Stimulated activated CD4-positive, alpha-beta T cell treated with anti-CD3 and anti-CD28 coated beads, Interleukin-2, amount 100 ng/mL, for 24 hours (primary cell): ENCODE measurements around the gene PTMA.
A peak's percentile ranks its signal among the peaks of the same experiment; 100 is the strongest.
"Not testable (repeated sequence)": the region's sequence is repeated elsewhere in the genome, so short reads cannot be mapped to it uniquely, and the experiment has no call there.

Experiments used
- DNase-seq, 2 donors: peaks; one replicate each; pipeline ENCODE4 v3.0.0-alpha.2; 2020

The PTMA gene

DNA sequence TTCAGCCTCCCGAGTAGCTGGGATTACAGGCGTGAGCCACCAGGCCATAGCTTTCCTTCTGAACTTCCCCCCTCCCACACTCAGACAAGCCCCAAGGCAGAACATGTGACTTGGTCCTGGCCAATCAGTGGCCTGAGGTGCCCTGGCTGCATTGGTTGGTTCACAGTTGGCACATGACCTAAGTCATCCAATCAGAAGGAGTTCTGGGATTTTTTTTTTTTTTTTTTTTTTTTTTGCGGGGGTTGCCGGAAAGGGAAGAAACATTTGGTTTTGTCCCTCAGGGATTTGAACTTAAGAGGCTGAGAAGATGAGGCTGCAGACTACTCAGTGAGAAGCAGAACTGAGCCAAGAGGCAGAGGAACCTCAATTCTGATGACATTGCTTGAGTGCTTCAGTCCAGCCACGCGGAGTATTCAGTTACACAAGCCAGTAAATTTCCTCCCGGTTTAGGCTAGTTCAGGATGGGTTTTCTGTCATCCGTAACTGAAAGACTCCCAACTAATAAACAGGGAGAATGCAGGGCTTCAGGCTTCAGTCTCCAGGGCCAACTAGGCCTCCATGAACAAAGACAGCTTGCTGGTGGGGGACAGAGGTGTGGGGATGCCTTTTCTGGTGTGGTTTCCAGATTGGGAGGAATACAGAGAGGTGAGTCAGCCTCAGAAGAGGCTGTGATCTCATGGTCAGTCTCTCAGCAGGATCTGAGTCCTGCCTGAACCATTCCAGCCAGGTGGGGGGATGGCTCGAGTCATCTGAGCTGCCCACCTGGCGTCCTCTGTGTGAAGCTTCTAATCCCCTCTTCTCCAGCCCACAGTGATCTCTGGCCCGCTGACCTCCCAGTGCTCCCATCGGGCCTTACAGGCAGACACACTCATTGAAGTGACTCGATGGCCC lies 9.2 kb downstream of the PTMA start:
- DNase-seq, result peak in 1 of 2 donors; percentile 45

DNA sequence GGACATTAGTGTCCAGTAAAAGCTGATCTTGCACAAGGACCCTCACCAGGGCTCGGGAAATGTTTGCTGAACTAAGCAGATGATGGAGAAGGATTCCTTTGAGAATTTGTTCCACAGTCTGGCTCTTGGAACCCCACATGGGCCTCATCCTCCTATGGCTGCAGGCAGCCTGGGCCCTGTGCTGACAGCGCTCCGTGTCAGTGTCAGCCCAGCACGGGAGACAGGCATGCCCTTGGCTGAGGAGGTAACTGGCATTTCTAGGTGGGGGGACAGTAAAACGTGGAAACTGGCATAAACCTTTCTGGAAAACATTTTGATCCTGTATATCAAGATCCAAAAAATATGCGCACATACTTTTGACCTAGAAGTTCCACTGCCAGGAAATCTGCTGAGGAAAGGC lies 10.5 kb downstream of the PTMA start:
- DNase-seq, result no peak

DNA sequence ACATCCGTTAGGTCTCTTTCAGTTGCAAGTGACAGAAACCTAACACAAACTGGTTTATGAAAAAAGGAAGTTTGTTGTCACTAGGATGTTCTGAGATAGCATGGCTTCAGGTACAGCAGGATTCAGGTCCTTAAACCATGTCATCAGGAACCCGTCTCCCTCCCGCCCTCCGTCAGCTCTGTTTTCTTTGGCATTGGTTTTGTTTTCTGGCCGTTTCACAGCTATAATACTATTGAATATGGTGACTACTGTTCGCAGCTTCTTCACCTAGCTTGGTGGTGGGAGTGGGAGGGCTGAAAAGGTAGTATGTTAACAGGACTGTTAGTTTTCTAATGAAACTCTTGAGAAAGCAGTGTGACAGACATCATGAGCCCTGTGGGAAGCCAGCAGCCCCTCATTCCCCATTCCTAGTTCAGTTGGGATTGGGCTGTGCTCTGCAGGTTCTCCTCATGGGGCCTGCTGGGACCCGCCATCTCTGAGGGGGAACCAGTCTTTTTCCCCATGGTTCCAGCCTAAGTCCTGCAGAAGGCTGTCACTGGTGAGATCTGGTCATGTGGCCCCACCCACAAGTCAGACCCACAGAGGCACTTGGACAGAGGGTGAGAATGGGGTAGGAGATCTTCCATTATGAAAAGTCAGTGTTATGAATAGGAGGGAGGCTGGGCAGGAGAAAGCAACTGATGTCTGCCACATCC lies 12.1 kb downstream of the PTMA start:
- DNase-seq, result no peak

DNA sequence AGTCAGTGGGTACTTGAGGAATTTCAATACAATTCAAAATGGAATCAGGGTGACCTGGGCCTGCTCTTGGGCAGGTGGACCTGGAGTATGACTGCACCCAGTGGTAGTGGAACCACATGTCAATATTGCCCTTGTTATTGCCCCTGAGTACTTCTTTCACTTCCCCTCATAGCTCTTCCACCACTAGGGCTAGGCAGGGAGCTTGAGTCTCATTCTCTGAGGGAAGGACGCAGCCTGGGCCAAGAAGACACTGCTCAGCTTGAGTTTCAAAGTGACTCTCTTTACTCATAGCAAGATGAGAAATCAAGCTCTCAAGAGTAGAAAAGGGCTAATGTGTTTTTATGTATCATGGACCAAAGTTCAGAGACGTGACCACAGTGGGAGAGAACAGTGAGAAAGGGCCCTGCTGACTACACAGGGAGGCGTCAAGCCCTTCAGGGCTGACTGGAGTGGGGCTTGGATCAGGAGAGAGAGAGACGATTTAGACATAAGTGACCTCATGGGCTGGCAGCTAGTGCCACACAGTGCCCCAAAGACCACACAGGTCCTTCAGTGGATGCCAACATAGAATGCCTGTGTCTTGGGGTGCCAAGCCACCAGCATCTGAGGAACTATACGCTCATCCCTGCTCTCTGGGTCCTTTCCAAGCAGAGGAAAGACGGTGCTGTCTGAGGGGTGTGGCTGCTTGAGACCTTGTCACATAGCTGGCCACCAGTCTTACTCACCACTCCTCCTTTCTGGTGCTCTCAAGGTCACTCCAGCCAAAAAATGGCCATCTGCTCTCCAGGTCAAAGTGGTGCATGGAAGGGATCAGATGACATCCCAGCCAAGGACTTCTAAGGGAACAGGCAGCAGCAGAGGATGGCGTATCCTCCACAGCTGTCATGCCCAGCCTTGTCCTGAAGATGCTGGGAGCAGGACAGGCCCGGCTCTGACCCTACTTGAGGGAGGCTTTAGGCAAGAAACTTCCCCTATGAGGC lies 13.0 kb downstream of the PTMA start:
- DNase-seq, result no peak

DNA sequence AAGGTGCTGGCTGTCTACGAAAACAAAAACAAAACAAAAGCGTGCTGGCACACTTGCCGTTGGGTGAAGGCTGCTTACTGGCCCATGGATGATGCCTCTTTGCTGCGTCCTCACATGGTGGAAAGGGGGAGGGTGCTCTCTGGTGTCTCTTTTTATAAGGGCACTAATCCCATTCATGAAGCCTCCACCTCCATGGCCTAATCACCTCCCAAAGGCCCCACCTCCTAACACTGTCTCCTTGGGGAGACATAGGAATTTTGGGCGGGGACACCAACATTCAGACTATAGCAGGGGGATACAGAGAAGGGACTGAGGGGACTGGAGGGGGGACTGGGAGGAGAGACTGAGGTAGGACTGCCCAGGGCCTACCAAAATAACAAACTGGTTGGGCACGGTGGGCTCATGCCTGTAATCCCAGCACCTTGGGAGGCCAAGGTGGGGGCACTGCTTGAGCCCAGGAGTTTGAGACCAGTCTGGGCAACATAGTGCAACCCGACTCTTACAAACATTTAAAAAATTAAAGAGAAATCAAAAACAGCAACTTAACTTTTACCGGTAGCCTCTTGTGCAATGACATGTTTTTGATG lies 14.5 kb downstream of the PTMA start:
- no peak for DNase-seq

DNA sequence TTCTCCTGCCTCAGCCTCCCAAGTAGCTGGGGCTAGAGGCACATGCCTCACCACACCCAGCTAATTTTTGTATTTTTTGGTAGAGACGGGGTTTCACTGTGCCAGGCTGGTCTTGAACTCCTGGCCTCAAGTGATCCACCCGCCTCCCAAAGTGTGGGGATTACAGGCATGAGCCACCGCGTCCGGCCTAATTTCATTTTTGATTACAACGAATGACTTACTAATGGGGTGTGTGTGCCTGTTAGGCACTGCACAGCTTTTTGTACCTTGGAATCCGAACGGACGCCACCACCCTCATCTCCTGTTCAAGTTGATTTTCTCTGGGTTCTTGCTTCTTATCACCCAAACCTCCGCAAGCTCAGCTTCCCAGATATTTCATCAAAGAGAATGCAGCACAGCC lies 17.2 kb downstream of the PTMA start:
- DNase-seq, result no peak

DNA sequence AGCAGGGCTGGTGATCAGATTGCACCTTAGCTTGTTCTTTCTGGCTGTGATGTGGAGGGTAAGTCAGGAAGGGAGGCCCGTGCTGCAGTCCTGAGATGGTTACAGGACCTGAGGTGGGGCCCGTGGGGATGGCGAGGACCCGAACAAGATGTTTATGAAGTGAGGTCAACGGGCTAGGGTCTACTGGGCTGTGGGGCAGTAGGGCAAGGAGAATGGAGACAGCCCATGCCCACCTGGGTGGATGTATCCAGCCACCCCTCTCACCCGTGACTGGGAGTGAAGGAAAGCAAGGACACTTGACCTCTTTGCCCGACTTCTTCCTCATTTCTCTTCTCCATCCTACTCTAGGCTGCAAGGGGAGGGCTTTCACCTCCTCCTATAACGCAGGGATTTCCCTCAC lies 18.0 kb downstream of the PTMA start:
- DNase-seq, result no peak

DNA sequence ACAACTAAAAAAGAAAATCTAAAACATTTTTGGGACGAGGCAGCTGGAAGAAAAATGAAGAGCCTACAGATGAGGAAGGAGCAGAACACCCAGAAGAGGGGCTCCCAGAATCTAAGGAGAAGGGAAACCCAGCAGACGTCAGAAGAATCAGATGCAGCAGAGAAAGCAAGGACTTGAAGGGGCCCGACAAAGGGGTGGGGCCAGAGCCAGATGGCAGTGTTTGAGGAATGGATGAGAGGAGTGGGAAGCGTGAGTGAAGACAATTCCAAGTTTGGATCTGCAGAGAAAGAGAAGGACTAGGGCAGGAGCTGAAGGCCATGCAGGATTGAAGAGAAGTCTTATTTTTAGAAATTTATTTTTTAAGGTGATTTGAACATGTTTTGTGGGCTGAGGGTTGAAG lies 19.3 kb downstream of the PTMA start:
- DNase-seq, result no peak

DNA sequence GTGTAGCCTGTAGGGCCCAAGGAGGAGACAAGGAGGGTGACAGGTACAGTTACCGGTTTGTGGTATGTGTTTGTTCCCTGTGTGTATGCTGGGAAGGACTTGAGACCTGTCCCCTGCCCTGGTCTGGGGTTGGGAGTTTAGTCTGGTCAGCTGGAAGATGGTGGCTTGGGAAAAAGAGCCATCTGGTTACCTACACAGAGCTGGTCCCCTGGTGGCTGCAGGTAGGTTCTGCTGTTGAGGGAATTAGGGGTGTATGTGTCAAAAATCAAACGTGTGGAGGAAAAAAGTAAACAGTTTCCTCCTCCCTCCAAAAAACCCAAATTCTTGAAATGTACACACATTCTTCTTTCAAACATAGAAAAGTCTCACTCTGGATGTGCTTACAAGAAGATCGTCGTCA lies 24.3 kb downstream of the PTMA start:
- no peak for DNase-seq

DNA sequence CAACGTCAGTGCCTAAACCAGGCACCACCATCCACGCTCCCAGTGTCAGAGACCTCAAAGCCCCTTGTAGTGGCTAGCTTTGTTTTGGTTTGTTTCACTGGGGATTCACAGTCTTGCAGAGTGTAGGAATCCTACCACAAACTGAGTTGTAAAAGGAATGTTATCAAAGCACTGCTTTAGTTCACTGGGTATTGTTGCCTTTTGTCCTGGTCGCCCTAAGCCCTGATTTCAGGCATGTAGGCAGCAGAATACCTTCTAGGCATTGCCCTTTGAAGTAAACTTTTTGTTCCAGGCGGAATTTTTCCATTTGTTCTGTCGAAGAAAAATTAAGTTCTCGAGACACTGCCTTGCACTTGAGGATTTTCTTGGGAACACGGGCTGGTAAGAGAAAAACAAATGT lies 29.4 kb downstream of the PTMA start:
- DNase-seq, result no peak

DNA sequence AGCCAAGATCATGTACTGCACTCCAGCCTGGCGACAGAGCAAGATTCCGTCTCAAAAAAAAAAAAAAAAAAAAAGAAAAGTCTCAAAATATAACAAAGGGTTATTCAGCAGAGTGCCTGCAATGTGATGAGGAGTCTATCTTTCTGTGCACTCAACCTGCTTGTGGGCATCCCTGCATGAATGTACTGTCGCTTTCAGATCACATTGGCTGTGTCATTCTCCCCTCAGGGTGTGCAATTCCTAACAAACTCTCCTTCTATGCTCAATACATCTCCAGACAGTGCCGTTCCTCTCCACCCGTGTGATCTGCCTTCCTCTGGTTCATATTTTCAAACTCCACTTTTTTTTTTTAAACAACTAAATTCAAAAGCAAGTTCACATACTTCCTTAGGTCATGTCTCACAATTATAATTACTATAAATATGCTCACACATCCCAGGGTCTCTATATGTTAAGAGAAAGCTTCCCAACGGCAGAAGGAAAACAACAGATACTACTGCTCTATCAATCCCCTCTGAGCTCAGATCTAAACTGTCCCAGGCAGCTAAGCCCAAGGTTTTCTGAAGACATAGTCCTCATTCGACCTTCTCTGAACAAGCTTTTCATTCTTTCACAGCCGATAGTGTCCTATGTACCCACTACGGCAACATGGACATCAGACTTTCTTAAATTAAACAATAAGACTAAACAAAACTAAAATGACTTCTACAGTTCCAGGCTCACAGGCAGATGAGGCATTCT lies 35.2 kb downstream of the PTMA start:
- DNase-seq, result no peak

DNA sequence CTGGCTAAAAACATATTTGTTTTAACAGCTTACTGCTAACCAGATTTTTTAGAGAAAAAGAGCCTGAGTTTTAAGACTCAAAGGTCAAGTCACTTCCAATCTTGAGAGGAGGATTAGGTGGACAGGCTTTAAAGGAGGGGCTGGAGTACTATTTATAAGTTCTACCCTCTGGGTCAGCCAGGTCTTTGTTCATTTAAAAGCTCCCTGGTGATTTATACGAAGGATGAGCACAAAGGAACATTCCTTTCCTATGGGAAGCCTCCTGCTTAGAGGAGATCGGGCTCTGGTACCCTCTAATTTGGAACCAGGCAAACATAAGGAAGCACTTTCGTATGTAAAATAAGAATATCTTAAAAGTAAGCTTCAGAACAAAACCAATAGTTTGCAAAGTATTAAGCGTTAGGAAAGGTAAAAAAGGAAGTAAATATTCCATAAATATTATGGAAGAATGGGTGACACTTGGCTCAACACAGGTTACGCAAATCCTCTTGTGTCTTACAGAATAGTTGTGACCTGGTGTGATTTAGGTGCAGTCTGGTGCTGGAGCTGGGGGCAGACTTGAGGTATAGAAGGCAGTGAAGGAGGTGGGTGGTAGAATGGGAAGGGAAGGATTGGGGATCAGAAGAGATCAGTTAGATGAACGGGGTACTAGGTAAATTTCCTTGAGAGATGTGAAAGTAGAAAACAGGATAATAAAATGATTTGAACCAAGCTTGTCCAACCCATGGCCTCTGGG lies 37.1 kb downstream of the PTMA start:
- no peak for DNase-seq

DNA sequence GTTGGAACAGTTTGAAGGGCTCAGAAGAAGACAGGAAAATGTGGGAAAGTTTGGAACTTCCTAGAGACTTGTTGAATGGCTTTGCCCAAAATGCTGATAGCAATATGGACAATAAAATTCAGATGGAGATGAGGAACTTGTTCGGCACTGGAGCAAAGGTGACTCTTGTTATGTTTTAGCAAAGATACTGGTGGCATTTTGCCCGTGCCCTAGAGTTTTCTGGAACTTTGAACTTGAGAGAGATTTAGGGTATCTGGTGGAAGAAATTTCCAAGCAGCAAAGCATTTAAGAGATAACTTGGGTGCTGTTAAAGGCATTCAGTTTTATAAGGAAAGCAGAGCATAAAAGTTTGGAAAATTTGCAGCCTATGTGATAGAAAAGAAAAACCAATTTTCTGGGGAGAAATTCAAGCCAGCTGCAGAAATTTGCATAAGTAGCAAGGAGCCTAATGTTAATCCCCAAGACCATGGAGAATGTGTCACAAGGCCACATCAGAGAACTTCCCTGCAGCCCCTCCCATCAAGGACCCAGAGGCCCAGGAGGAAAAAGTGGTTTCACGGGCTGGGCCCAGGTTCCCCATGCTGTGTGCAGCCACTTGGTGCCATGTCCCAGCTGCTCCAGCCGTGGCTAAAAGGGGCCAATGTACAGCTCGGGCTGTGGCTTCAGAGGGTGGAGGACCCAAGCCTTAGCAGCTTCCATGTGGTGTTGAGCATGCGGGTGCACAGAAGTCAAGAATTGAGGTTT lies 40.0 kb downstream of the PTMA start:
- DNase-seq, result not testable (repeated sequence)

DNA sequence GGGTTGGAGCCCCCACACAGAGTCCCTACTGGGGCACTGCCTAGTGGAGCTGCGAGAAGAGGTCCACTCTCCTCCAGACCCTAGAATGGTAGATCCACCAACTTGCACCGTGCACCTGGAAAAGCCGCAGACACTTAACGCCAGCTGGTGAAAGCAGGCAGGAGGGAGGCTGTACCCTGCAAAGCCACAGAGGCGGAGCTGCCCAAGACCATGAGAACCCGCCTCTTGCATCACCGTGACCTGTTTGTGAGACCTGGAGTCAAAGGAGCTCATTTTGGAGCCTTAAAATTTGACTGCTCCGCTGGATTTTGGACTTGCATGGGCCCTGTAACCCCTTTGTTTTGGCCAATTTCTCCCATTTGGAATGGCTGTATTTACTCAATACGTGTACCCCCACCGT lies 40.7 kb downstream of the PTMA start:
- DNase-seq, result not testable (repeated sequence)

DNA sequence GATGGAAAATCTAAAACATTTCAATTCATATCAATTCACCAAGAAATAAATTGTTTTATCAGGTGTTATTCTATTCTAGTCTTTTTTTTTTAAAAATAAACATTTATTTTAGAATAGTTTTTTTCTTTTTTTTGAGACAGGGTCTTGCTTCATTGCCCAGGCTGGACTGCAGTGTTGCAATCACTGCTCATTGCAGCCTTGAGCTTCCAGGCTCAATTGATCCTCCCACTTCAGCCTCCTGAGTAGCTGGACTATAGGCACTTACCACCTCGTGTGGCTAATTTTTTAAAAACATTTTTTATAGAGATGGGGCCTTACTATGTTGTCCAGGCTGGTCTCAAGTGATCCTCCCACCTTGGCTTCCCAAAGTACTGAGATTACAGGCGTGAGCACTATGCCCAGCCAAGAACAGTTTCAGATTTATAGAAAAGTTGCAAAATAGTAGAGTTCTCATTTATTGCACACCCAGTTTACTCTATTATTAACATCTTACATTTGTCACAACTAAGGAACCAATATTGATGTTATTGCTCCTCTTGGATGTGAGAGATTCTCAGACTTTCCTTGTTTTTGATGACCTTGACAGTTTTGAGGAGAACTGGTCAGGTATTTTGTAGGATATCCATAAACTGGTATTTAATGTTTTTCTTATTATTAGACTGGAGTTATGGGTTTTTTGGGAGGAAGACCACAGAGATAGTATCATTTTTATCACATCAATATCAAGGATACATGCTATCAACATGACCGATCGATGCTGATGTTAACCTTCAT lies 42.9 kb downstream of the PTMA start:
- DNase-seq, result no peak

DNA sequence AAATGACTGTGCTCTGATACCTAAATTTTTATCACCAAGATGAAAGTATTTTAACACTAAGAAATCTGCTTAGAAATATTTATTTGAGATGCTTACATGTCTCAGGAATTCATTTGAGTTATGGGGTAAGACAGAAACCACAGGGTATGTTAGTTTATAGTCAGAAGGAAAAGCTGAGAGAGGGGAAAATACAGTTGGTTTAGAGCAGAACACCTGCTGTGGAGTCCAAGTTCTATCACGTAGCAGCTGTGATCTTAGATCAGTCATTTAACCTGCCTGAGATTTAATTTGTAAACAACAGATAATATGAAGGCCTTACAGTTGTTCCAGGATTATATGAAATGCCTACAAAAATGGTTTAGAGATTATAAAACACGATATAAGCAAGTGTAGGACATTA lies 43.7 kb downstream of the PTMA start:
- no peak for DNase-seq

DNA sequence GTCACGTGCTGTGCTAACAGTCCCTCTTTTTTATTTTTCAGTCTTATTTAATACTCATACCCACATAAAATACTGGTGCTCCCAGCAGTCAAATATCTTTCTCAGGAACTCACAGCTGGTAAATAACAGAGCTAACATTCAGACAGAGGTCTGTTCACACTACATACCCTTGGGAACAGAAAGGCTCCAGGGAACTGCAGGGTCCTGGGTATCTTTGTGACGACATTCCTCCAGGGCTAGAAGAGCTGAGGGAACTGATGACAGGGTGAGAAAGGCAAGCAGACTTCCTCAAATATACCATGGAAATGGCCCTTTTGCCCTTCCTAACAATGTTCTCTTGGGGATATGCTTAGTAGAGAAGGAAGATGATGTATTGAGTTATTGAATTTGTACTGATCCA lies 53.4 kb downstream of the PTMA start:
- DNase-seq, result no peak
